VCaP (cell line): Measurements from ENCODE around the gene GGPS1.
A peak's percentile ranks its signal among the peaks of the same experiment; 100 is the strongest.
"Not testable (repeated sequence)": the region's sequence is repeated elsewhere in the genome, so short reads cannot be mapped to it uniquely, and the experiment has no call there.

ENCODE experiments used
- H3K27ac ChIP-seq: fragments of 450-650 bp; 2 replicates; pipeline ENCODE4 v1.5.1; 2017
- CTCF ChIP-seq: fragments of 450-650 bp; conservative IDR thresholded peaks from 2 replicates; pipeline ENCODE4 v1.5.1; 2017; ENCODE audit warnings: mild to moderate bottlenecking, moderate library complexity

Gene GGPS1

GRCh38 chr1:235307158-235308124 lies 20.9 kb upstream of the GGPS1 start:
- no peak for TF ChIP-seq CTCF
- no peak overlapping the region for H3K27ac ChIP-seq

GRCh38 chr1:235309206-235309605 lies 19.2 kb upstream of the GGPS1 start:
- not testable (repeated sequence) for H3K27ac ChIP-seq

GRCh38 chr1:235313262-235313661 lies 15.1 kb upstream of the GGPS1 start:
- TF ChIP-seq CTCF = no peak
- H3K27ac ChIP-seq = no peak overlapping the region

DNA sequence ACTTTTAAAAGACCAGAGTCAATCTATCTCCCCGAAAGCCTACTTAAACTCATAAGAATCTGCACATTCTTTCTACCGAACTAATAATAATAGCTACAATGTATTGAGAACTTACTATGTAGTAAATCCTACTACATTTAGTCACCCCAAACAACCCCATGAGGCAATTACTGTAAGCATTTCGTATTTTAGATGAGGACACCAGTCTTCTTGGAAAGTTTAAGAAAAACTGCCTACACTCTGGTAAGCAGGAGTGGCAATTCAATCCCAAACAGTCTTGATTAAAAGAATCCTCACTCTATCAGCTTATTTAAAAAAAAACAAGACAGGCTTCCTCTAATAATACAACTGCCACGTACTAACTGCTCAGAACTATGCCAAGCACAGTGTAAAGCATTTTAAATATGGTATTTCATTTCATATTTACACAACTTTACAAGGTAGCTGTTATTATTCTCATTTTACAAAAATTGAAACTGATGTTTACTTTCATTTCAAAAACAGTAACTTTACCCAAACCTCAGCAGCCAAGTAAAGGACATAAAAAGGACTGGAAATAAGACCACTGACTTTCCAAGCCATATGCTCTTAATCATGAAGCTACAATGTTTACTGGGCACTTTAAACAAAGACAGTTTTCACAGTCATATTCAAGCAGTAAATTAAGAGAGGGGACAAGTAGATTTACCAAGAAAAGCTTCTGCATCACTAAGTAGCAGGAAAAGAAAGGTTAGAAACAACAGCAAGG lies 14.3 kb upstream of the GGPS1 start:
- no peak for TF ChIP-seq CTCF
- H3K27ac ChIP-seq = peak overlapping the region; percentile 21; the same call in 1 of the 2 replicates

GRCh38 chr1:235315173-235315572 lies 13.2 kb upstream of the GGPS1 start:
- H3K27ac ChIP-seq = no peak overlapping the region

GRCh38 chr1:235315735-235316134 lies 12.6 kb upstream of the GGPS1 start:
- no peak for TF ChIP-seq CTCF
- H3K27ac ChIP-seq = no peak overlapping the region

More at GRCh38 chr1:235315173-235315572, 13.2 kb upstream of the GGPS1 start:
- no peak for TF ChIP-seq CTCF

- no peak for TF ChIP-seq CTCF
- H3K27ac ChIP-seq = peak overlapping the region; percentile 13; the same call in 1 of the 2 replicates
These were observed 11.2 kb upstream of the GGPS1 start for GRCh38 chr1:235317168-235317567.

DNA sequence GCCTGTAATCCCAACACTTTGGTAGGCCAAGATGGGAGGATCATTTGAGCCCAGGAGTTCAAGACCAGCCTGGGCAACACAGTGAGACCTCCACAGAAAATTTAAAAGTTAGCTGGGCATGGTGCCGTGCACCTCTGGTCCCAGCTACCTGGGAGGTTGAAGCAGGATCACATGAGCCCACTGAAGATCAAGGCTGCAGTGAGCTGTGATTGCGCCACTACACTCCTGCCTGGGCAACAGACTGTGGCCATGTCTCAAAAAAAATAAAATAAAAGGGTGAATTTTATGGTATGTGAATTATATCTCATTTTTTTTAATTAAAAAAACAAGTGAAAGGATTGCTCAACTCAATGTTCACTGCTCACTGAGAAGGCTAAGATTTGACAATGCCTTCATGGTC lies 9.1 kb upstream of the GGPS1 start:
- no peak overlapping the region for H3K27ac ChIP-seq
- TF ChIP-seq CTCF = no peak
